Skeletal muscle tissue (tissue), 4 donors: Measurements from ENCODE around the gene SMIM3. TPM values are rescaled to one million over a fixed set of nuclear protein-coding genes. Genes with fewer than 3 reads are reported as not detected.
"Not testable (repeated sequence)": the region's sequence is repeated elsewhere in the genome, so short reads cannot be mapped to it uniquely, and the experiment has no call there.

Source experiments
- H3K27ac ChIP-seq: one replicate; pipeline ENCODE4 v1.7.0; 2013; ENCODE audit warnings: mild to moderate bottlenecking, low read depth, low read length, inconsistent platforms
- H3K27me3 ChIP-seq, 3 donors: one replicate each; pipeline ENCODE4 v1.7.0; 2013; ENCODE audit warnings: low read length in 3 of 3; ENCODE audit not compliant: control insufficient read depth in 3 of 3, insufficient read depth in 3 of 3
- H3K36me3 ChIP-seq, 3 donors: one replicate each; pipeline ENCODE4 v1.7.0; 2013; ENCODE audit warnings: low read length in 3 of 3; ENCODE audit not compliant: control insufficient read depth in 3 of 3, insufficient read depth in 3 of 3
- H3K4me1 ChIP-seq, 3 donors: one replicate each; pipeline ENCODE4 v1.7.0; 2013; ENCODE audit warnings: low read length in 3 of 3, mild to moderate bottlenecking in 3 of 3; ENCODE audit not compliant: control insufficient read depth in 3 of 3, insufficient read depth in 3 of 3
- H3K4me3 ChIP-seq, 3 donors: one replicate each; pipeline ENCODE4 v1.7.0; 2013; ENCODE audit warnings: low read length in 3 of 3
- H3K9ac ChIP-seq, 3 donors: one replicate each; pipeline ENCODE4 v1.7.0; 2013; ENCODE audit warnings: low read length in 3 of 3, mild to moderate bottlenecking in 3 of 3, moderate library complexity in 2 of 3, low read depth in 1 of 3
- H3K9me3 ChIP-seq, 3 donors: one replicate each; pipeline ENCODE4 v1.7.0; 2013; ENCODE audit warnings: low read length in 3 of 3; ENCODE audit not compliant: control insufficient read depth in 3 of 3
- total RNA-seq: library from RNA; depleted of rRNA; stranded (reverse); fragments of >200 nt; gene quantifications from one replicate; pipeline ENCODE4 v1.2.3, GENCODE V29; 2014
- donor health status: Osteomylitis.

Gene SMIM3
- total RNA-seq, 1 donor from 2014 or later = 8.4 TPM

GRCh38 chr5:150816946-150817345 lies 38.4 kb downstream of the SMIM3 start:
- Histone ChIP-seq H3K27ac (no peak overlapping the region), H3K4me1 (no peaks in the 10 kb centered on the region), H3K4me3 (no peak overlapping the region), H3K9ac (no peak overlapping the region), H3K9me3 (no peaks in the 10 kb centered on the region), H3K36me3 (no peaks in the 10 kb centered on the region), H3K27me3 (no peaks in the 10 kb centered on the region)

- Histone ChIP-seq H3K27me3 (no peaks in the 10 kb centered on the region), H3K27ac (no peak overlapping the region), H3K9me3 (peaks cover 0 to 10% (median 4%) of the 10 kb centered on the region in 3 donors), H3K36me3 (no peaks in the 10 kb centered on the region), H3K4me3 (no peak overlapping the region), H3K4me1 (no peaks in the 10 kb centered on the region), H3K9ac (no peak overlapping the region)
Observed at GRCh38 chr5:150829744-150830143, 51.2 kb downstream of the SMIM3 start.

- not testable (repeated sequence) for H3K9ac ChIP-seq, H3K27ac ChIP-seq, H3K4me3 ChIP-seq, H3K36me3 ChIP-seq, H3K4me1 ChIP-seq, H3K27me3 ChIP-seq
- H3K9me3 ChIP-seq = peaks cover 0 to 10% (median 4%) of the 10 kb centered on the region in 3 donors
Observed at GRCh38 chr5:150831821-150832220, 53.3 kb downstream of the SMIM3 start.

GRCh38 chr5:150836064-150836463 lies 57.5 kb downstream of the SMIM3 start:
- H3K4me1 ChIP-seq = no peaks in the 10 kb centered on the region
- H3K9me3 ChIP-seq = peaks cover 0 to 5% (median 2%) of the 10 kb centered on the region in 3 donors
- H3K4me3 ChIP-seq = no peak overlapping the region
- H3K36me3 ChIP-seq = no peaks in the 10 kb centered on the region
- H3K27me3 ChIP-seq = peaks cover 0 to 2% (median 0%) of the 10 kb centered on the region in 3 donors
- H3K9ac ChIP-seq = no peak overlapping the region
- H3K27ac ChIP-seq = no peak overlapping the region

- Histone ChIP-seq H3K9ac (no peak overlapping the region), H3K27ac (no peak overlapping the region), H3K4me3 (no peak overlapping the region), H3K9me3 (peaks cover 0 to under 1% (median 0%) of the 10 kb centered on the region in 3 donors), H3K36me3 (no peaks in the 10 kb centered on the region), H3K4me1 (no peaks in the 10 kb centered on the region), H3K27me3 (peaks cover 0 to 2% (median 0%) of the 10 kb centered on the region in 3 donors)
Observed at GRCh38 chr5:150836703-150837102, 58.1 kb downstream of the SMIM3 start.

- not testable (repeated sequence) for H3K27ac ChIP-seq, H3K4me3 ChIP-seq, H3K27me3 ChIP-seq, H3K4me1 ChIP-seq, H3K9ac ChIP-seq, H3K36me3 ChIP-seq, H3K9me3 ChIP-seq
Observed at GRCh38 chr5:150845185-150845859, 66.8 kb downstream of the SMIM3 start.

- H3K4me3 ChIP-seq, H3K9ac ChIP-seq, H3K4me1 ChIP-seq, H3K9me3 ChIP-seq, H3K27ac ChIP-seq, H3K36me3 ChIP-seq, H3K27me3 ChIP-seq: not testable (repeated sequence)
Observed at GRCh38 chr5:150846308-150846653, 67.7 kb downstream of the SMIM3 start, which contains the start of gene IRGM. Gene IRGM (plus strand): TSS chr5:150846521. CDS start chr5:150848124, 1,603 bp downstream.

Other genes with a start within 250 kb of the SMIM3 start
- gene SYNPO, start 138.1 kb upstream of the SMIM3 start, total RNA-seq = 6.3 TPM
- gene MYOZ3, start 117.5 kb upstream of the SMIM3 start, total RNA-seq = 4.7 TPM
- gene RBM22, start 77.7 kb upstream of the SMIM3 start, total RNA-seq = 18.8 TPM
- 45.9 TPM for gene DCTN4, start 19.7 kb upstream of the SMIM3 start, total RNA-seq
- not detected for gene IRGM, start 67.8 kb downstream of the SMIM3 start, total RNA-seq
- 5.2 TPM for gene ZNF300, start 126.2 kb downstream of the SMIM3 start, total RNA-seq
- gene GPX3, start 241.8 kb downstream of the SMIM3 start, total RNA-seq = 33.4 TPM